ENCODE data around the gene ARMH2.
"Not testable (repeated sequence)": the region's sequence is repeated elsewhere in the genome, so short reads cannot be mapped to it uniquely, and the experiment has no call there.

ARMH2 gene

DNA sequence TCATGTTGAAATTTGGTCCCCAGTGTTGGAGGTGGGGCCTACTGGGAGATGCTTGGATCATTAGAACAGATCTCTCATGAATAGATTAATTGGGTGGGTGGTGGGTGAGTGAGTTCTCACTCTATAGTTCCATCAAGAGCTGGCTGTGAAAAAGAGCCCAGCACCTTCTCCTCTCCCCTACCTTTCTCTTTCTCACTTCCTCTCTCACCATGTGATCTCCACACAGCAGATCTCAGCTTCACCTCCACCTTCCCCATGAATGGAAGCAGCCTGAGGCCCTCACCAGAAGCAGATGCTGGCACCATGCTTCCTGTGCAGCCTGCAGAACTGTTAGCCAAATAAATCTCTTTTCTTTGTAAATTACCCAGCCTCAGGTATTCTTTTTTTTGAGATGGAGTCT is 36.9 kb downstream of the ARMH2 start:
- DNase-seq, result no peak

DNA sequence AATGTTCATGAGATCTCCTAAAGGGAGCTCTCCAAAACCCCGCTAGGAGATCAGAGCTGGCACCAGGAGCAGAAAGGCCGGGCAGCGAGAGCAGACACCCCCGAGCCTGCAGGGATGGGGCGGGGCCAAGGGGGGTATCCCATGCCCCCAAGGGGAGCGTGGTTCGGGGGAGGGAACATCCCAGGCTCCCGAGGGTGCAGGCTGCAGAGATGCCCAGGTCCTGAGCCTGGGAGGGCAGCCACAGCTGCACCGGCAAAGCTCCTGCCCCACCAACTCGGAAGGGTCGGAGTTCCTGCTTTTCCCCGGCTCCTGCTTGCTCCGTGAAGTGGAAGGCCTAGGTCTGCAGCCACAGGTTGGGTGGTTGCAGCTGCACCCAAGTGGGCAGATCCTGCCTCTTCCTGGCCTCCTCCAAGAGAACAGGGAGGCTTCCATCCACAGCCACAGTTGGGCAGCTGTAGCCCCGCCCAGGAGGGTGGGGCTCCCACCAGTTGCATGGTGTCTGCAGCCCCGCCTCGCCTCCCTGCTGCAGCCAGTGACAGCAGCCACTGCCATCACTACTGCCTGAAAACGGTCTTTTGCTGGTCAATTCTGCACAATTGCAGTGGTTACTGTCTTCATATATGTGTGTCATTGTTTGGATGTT is 37.4 kb downstream of the ARMH2 start:
- no peak for DNase-seq

DNA sequence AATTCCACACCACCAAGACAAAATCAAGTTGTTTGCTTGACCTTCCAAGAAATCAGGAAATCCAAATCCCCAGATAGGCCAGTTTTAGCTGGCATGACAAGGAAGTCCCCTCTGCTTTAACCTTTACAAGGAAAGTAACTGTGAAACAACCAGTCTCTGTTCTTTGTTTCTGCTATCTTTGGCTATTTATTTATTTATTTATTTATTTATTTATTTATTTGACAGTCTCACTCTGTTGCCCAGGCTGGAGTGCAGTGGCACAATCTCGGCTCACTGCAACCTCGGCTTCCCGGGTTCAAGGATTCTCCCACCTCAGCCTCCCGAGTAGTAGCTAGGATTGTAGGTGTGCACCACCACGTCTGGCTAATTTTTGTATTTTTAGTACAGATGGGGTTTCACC is 38.5 kb downstream of the ARMH2 start:
- DNase-seq, result no peak

DNA sequence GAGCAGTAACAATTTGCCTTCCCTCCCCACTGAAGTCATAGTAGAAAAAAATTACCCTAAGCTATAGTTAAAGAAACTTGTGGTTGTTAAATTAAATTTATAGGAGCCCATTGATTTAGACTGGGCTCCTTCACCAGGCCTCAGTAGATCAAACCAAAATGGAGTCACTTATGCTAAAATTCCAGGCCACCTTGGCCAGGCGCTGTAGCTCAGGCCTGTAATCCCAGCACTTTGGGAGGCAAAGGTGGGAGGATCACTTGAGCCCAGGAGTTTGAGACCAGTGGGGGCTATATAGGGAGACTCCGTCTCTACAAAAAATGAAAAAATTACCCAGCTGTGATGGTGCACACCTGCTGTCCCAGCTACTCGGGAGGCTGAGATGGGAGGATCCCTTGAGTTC is 39.0 kb downstream of the ARMH2 start:
- no peak for DNase-seq

DNA sequence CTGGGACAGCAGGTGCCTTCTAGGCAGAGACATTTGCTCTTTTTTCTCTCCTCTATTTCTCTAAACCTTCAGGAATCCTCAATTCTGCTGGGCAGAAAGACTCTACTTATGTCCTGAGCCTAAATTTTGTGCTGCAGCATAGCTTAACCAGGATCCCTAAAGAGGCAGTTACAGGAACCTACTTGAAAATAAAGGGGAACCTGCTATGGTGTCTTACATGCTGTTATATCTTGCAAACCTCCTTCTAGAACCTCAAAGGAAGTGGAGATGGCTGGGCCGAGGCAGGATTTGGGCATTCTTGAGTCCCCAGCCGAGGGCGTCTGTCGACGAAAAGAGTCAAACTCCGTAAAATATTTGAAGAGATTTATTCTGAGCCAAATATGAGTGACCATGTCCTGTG is 41.1 kb downstream of the ARMH2 start:
- no peak for DNase-seq

DNA sequence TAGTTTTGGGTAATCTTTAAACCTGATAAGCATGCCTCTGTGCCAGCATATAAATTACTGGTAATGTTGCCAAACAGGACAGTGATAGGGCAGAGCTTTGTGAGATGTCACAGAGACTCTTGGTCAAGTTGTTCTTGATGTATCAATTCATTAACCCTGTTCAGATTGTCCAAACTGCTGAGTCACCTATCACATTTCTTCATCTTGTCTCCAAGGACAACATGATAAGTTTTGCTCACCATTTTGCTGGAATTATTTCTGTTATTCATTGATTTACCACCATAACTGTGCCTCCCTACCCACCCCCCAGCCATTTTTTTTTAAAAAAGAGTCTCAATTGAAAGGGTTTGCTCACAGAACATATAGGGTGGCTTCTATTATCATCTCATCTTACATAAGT is 43.4 kb downstream of the ARMH2 start:
- DNase-seq, result no peak

DNA sequence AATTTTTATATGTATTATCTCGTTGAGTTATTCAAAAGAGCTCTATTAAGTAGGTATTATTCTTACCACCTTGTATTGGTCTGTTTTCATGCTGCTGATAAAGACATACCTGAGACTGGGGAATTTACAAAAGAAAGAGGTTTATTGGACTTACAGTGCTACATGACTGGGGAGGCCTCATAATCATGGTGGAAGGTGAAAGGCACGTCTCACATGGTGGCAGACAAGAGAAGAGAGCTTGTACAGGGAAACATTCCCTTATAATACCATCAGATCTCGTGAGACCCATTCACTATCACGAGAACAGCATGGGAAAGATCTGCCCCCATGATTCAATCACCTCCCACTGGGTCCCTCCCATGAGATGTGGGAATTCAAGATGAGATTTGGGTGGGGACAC is 44.3 kb downstream of the ARMH2 start:
- not testable (repeated sequence) for DNase-seq

DNA sequence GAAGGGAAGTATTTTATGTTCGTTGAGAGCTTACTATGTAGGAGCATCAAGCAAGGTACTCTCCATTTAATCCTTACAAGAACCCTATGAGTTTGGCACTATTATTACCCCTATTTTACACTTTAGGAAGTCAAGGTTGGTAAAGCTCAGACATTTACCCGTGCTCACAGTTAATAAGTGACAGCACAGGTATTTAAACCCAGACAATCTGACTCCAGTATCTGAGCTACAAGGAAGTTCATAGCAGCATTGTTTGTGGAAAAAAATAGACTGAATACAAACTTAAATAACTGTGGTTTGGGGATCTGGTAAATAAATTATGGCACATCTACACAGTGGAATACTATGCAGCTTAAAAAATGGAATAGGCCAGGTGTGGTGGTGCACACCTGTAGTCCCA is 45.2 kb downstream of the ARMH2 start:
- no peak for DNase-seq

DNA sequence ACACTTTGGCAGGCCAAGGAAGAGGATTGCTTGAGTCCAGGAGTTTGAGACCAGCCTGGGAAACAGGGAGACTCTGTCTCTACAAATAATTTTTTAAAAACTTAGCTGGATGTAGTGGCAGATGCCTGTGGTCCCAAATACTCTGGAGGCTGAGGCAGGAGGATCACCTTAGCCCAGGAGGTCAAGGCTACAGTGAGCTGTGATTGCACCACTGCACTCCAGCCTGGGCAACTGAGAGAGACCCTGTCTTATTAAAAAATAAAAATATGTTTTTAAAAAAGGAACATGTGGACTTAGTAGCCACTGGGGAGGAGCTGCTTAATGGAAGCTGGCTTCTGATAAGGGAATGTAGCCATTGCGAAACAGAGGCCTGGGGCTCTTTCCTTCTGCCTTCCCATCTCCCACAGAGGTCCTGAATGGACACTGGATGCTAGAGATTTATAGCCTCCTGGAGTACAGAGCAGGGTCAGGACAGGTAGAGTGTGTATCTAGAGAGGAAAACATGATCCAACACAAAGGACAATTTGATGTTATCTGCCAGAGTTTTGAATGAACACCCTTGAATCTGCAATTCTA is 45.7 kb downstream of the ARMH2 start:
- DNase-seq, result no peak

DNA sequence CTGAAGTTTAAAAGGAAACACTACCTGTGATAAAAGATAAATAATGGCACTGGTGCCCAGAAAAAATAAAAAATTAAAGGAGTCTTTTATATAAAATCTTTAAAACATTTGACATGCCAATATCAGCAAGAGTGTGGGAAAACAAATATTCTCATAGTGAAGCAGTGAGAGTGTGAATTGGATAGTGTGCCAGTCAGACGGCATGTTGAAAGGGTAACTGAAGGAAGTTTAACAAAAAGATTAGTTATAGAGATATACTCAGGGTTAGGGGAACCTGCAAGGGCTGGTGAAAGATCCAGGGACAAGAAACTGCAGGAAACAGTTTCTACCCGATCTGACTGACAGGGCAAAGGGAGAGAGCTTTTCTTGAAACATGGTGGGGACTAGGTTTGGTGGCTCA is 46.2 kb downstream of the ARMH2 start:
- no peak for DNase-seq

DNA sequence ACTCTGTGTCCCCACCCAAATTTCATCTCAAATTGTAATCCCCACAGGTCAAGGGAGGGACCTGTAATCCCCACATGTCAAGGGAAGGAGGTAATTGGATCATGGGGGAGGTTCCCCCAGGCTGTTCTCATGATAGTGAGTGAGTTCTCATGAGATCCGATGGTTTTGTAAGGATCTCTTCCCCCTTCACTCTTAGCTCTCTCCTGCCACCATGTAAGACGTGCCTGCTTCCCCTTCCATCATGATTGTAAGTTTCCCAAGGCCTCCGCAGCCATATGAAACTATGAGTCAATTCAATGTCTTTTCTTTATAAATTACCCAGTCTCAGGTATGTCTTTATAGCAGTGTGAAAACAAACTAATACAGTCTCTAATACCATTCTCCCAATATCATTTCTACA is 47.8 kb downstream of the ARMH2 start:
- not testable (repeated sequence) for DNase-seq

DNA sequence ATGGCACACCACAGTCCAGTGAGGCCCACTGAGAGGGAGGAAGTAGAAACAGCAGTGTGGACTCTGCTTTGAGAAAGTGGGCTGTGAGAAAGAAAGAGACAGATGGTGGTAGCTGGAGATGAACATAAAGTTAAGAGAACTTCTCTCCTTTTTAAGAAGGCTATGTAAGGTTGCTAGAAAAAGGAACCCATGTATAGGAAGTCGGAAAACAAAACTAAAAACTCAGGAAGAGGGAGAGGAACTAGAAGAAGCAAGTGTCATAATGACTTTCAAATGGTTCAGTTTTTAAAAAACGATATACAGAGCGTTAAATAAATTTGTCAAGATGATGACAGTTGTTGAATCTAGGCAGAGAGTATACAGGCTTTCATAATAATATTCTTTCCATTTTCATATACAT is 49.4 kb downstream of the ARMH2 start:
- DNase-seq, result no peak
